ENCODE results near the gene ARL6. TPM values are rescaled to one million over a fixed set of nuclear protein-coding genes. Genes with fewer than 3 reads are reported as not detected.
"Not testable (repeated sequence)": the region's sequence is repeated elsewhere in the genome, so short reads cannot be mapped to it uniquely, and the experiment has no call there.

Gene ARL6
- total RNA-seq, 1 donor, result 1.4 TPM

DNA sequence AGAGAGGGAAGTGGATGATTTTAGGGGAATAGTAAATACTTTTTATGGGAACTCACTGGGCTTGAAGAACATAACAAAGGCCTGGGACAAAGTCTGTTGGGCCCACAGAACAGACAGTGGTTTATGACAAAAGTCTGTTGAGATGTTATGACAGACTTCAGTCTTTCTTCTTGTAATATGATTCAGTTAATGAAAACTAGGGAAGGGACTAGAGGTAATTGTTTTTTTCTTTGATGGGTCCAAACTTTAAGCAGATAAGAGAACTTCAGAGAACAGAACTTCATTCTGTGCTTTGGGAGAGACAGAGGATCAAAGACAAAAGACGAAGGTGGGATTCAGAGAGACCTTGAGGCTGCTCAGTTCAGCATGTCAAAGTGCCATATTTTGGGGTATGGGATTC is 66.6 kb downstream of the ARL6 start:
- Histone ChIP-seq H3K4me3 (ENCODE audit: low read length) (no peak overlapping the region), H3K27me3 (ENCODE audit: insufficient read depth, low read length) (no peaks in the 10 kb centered on the region), H3K9me3 (ENCODE audit: low read depth, low read length) (no peaks in the 10 kb centered on the region), H3K4me1 (ENCODE audit: insufficient read depth, low read length) (no peaks in the 10 kb centered on the region)

DNA sequence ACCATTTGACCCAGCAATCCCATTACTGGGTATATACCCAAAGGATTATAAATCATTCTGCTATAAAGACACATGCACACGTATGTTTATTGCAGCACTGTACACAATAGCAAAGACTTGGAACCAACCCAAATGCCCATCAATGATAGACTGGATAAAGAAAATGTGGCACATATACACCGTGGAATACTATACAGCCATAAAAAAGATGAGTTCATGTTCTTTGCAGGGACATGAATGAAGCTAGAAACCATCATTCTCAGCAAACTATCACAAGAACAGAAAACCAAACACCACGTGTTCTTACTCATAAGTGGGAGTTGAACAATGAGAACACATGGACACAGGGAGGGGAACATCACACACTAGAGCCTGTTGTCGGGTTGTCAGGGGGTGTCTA is 68.6 kb downstream of the ARL6 start:
- H3K27me3 ChIP-seq (ENCODE audit: insufficient read depth, low read length); H3K4me3 ChIP-seq (ENCODE audit: low read length); H3K4me1 ChIP-seq (ENCODE audit: insufficient read depth, low read length): not testable (repeated sequence)

GRCh38 chr3:97835761-97836160 is 71.2 kb downstream of the ARL6 start:
- Histone ChIP-seq H3K9me3 (ENCODE audit: low read depth, low read length) (no peaks in the 10 kb centered on the region), H3K27me3 (ENCODE audit: insufficient read depth, low read length) (no peaks in the 10 kb centered on the region), H3K4me3 (ENCODE audit: low read length) (no peak overlapping the region), H3K4me1 (ENCODE audit: insufficient read depth, low read length) (no peaks in the 10 kb centered on the region)

More for the DNA sequence above, 68.6 kb downstream of the ARL6 start:
- H3K9me3 ChIP-seq (ENCODE audit: low read depth, low read length), result not testable (repeated sequence)

DNA sequence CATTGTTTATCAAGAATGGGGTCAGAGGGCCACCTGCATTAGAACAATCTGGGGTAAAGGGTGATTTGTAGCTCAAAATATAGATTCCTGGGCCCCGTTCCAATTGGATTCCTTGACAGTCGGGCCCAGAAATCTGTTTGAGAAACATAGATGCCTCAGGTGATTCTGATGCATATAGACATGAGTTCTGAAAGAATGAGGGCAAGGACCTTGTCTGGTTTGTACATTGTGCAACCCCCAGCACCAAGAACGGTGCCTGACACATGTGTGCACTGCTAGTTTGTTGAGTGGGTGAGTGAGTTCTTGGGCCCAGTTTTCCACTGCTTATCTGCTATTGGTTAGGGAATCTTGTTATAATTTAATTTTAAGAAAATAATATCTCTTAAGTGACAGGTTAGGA is 73.8 kb downstream of the ARL6 start:
- no peaks in the 10 kb centered on the region for H3K27me3 ChIP-seq (ENCODE audit: insufficient read depth, low read length)
- no peaks in the 10 kb centered on the region for H3K4me1 ChIP-seq (ENCODE audit: insufficient read depth, low read length)
- H3K4me3 ChIP-seq (ENCODE audit: low read length), result no peak overlapping the region

DNA sequence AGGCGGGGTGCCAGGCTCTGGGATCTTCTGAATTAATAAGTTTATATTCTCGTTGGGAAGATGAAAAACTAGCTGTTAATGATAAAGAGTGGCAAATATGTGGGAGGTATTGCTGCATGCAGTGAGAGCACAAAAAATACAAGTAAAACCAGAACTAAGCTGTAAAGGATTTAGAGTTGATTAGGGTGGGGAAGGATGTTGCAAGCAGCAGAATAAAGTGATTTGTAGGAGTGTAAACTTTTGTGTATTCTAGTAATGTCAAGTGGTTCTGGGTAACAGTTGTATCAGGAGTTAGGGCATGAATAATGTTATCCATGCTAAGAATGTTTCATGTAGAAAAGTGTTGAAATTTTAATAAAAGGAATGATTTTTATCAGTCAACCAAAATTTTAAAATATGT is 75.4 kb downstream of the ARL6 start:
- Histone ChIP-seq H3K27me3 (ENCODE audit: insufficient read depth, low read length) (no peaks in the 10 kb centered on the region), H3K4me3 (ENCODE audit: low read length) (no peak overlapping the region), H3K4me1 (ENCODE audit: insufficient read depth, low read length) (no peaks in the 10 kb centered on the region), H3K9me3 (ENCODE audit: low read depth, low read length) (no peaks in the 10 kb centered on the region)

More for the DNA sequence above, 73.8 kb downstream of the ARL6 start:
- H3K9me3 ChIP-seq (ENCODE audit: low read depth, low read length), result no peaks in the 10 kb centered on the region

GRCh38 chr3:97841304-97841703 is 76.7 kb downstream of the ARL6 start:
- H3K27me3 ChIP-seq (ENCODE audit: insufficient read depth, low read length), result no peaks in the 10 kb centered on the region
- no peaks in the 10 kb centered on the region for H3K9me3 ChIP-seq (ENCODE audit: low read depth, low read length)
- H3K4me3 ChIP-seq (ENCODE audit: low read length), result no peak overlapping the region
- no peaks in the 10 kb centered on the region for H3K4me1 ChIP-seq (ENCODE audit: insufficient read depth, low read length)

- H3K27me3 ChIP-seq (ENCODE audit: insufficient read depth, low read length), result no peaks in the 10 kb centered on the region
- no peaks in the 10 kb centered on the region for H3K9me3 ChIP-seq (ENCODE audit: low read depth, low read length)
Measured at GRCh38 chr3:97841956-97842355, 77.4 kb downstream of the ARL6 start.

GRCh38 chr3:97848779-97849178 is 84.2 kb downstream of the ARL6 start:
- H3K4me1 ChIP-seq (ENCODE audit: insufficient read depth, low read length), result no peaks in the 10 kb centered on the region
- H3K9me3 ChIP-seq (ENCODE audit: low read depth, low read length), result no peaks in the 10 kb centered on the region
- H3K27me3 ChIP-seq (ENCODE audit: insufficient read depth, low read length), result no peaks in the 10 kb centered on the region
- H3K4me3 ChIP-seq (ENCODE audit: low read length), result no peak overlapping the region

More at GRCh38 chr3:97841956-97842355, 77.4 kb downstream of the ARL6 start:
- H3K4me3 ChIP-seq (ENCODE audit: low read length), result no peak overlapping the region
- H3K4me1 ChIP-seq (ENCODE audit: insufficient read depth, low read length), result no peaks in the 10 kb centered on the region

Other genes starting within 250 kb of the ARL6 start
- gene CRYBG3, start 57.3 kb downstream of the ARL6 start, total RNA-seq, result 5.6 TPM
- 12.1 TPM for gene RIOX2, start 207.7 kb downstream of the ARL6 start, total RNA-seq